ENCODE measurements around the gene CHST12.

- TF ChIP-seq NFYB (CRISPR knock-in tag; conservative IDR thresholded peaks at IDR 0.05; ENCODE audit: low read depth), result no peak
- TF ChIP-seq ZNF219 (CRISPR knock-in tag; IDR thresholded peaks at IDR 0.05; ENCODE audit: borderline replicate concordance), result no peak
- TF ChIP-seq CTCF (IDR thresholded peaks at IDR 0.05), result no peak
- TF ChIP-seq ZNF232 (CRISPR knock-in tag; IDR thresholded peaks at IDR 0.05), result no peak
- TF ChIP-seq AFF4 (CRISPR knock-in tag; IDR thresholded peaks at IDR 0.05; ENCODE audit: borderline replicate concordance), result no peak
- no peak for TF ChIP-seq ZNF671 (CRISPR knock-in tag; IDR thresholded peaks at IDR 0.05)
Measured at GRCh38 chr7:2445047-2445446, 41.6 kb downstream of the CHST12 start.

Measured in WTC11 (cell line).